ENCODE data around the gene SORBS1.

Gene SORBS1

DNA sequence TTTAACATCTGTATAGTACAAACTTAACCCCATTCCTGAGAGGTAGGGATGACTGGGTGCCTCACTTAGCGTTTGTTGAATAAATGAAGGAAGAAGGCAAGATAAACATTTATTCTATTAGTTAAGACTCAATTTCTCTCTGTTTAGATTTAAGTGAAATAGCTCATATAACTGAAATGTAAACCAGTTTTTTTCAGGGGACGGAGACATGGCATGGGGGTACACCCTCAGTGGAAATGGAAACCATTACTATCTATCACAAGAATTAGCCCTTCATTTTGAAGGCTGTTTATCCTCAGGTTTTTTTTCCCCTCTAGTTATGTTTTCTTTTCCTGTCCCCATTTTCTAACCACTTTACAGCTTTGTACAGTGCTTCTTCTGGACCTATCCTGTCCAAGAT lies 234.8 kb downstream of the SORBS1 start:
- Histone ChIP-seq H3K27ac (ENCODE audit: low read length) (no peak overlapping the region), H3K4me1 (ENCODE audit: control insufficient read depth, insufficient read depth, low read length) (no peaks in the 10 kb centered on the region), H3K27me3 (ENCODE audit: control insufficient read depth, insufficient read depth, low read length) (no peaks in the 10 kb centered on the region), H3K36me3 (ENCODE audit: control insufficient read depth, insufficient read depth, low read length) (no peaks in the 10 kb centered on the region), H3K9me3 (ENCODE audit: control insufficient read depth, insufficient read depth, low read length) (no peaks in the 10 kb centered on the region), H3K4me3 (ENCODE audit: low read length) (no peak overlapping the region)
- DNase-seq (ENCODE audit: low read depth, low spot score) = no peak
- WGBS (ENCODE audit: insufficient coverage, insufficient read length) = no CpG with 5 or more reads among the region's 2 CpGs

DNA sequence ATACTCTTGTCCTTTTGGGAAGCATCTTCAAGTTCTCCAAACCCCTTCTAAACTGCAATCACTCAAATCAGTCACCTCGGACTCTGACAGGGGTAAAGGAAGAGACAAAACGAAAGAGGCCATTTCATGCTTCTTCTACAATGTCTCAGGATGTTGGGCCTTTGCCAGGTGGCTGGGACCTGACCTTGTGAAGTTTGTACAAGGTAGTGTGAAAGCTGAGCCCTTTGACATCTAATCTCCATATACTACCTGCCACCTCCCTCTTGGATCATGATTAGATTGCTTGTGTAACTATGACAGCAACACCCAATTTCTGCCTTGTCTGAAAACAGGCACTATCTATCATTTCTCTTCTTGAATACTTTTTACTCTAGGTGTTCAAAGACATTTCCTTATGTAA lies 235.3 kb downstream of the SORBS1 start:
- no peaks in the 10 kb centered on the region for H3K36me3 ChIP-seq (ENCODE audit: control insufficient read depth, insufficient read depth, low read length)
- no CpG with 5 or more reads among the region's 2 CpGs for WGBS (ENCODE audit: insufficient coverage, insufficient read length)
- H3K27me3 ChIP-seq (ENCODE audit: control insufficient read depth, insufficient read depth, low read length) = no peaks in the 10 kb centered on the region
- no peaks in the 10 kb centered on the region for H3K9me3 ChIP-seq (ENCODE audit: control insufficient read depth, insufficient read depth, low read length)
- H3K27ac ChIP-seq (ENCODE audit: low read length) = no peak overlapping the region
- no peak for DNase-seq (ENCODE audit: low read depth, low spot score)
- H3K4me1 ChIP-seq (ENCODE audit: control insufficient read depth, insufficient read depth, low read length) = no peaks in the 10 kb centered on the region
- H3K4me3 ChIP-seq (ENCODE audit: low read length) = no peak overlapping the region

DNA sequence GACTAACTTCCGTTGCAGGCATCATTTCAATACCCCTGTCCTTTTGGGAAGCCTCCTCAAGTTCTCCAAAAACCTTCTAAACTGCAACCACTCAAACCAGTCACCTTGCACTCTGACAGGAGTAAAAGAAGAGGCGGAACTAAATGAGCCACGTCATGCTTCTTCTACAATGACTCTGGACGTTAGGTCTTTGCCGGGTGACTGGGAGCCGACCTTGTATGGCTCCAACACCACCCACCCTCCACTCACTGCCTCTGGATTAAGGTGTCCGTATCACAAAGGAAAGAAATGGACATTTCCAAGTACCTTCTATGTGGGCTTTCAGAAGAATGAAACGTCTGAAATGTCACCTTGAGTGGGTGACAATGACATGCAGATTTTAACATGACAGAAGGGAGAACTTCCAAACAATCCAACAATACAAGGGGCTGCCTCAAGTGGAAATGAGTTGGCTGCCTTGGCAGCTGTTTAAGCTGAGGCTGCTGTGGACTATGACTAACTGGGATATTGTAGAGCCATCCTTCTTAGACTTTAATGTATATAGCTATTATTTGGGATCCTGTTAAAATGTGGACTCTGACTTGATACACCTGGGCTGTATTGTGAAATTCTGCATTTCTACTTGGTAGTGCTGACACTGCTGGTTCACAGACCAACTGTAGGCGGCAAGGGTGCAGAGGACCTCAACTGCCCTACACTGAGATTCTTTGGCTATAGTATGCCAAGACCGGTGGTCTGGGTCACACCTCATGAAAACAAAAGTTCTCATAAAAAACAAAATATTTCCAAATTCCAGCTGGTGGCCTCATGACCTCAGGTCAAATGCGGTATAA lies 236.5 kb downstream of the SORBS1 start:
- Histone ChIP-seq H3K9me3 (ENCODE audit: control insufficient read depth, insufficient read depth, low read length) (no peaks in the 10 kb centered on the region), H3K4me3 (ENCODE audit: low read length) (no peak overlapping the region), H3K4me1 (ENCODE audit: control insufficient read depth, insufficient read depth, low read length) (no peaks in the 10 kb centered on the region), H3K36me3 (ENCODE audit: control insufficient read depth, insufficient read depth, low read length) (no peaks in the 10 kb centered on the region), H3K27me3 (ENCODE audit: control insufficient read depth, insufficient read depth, low read length) (no peaks in the 10 kb centered on the region), H3K27ac (ENCODE audit: low read length) (no peak overlapping the region)
- DNase-seq (ENCODE audit: low read depth, low spot score) = no peak
- WGBS (ENCODE audit: insufficient coverage, insufficient read length) = no CpG with 5 or more reads among the region's 11 CpGs

DNA sequence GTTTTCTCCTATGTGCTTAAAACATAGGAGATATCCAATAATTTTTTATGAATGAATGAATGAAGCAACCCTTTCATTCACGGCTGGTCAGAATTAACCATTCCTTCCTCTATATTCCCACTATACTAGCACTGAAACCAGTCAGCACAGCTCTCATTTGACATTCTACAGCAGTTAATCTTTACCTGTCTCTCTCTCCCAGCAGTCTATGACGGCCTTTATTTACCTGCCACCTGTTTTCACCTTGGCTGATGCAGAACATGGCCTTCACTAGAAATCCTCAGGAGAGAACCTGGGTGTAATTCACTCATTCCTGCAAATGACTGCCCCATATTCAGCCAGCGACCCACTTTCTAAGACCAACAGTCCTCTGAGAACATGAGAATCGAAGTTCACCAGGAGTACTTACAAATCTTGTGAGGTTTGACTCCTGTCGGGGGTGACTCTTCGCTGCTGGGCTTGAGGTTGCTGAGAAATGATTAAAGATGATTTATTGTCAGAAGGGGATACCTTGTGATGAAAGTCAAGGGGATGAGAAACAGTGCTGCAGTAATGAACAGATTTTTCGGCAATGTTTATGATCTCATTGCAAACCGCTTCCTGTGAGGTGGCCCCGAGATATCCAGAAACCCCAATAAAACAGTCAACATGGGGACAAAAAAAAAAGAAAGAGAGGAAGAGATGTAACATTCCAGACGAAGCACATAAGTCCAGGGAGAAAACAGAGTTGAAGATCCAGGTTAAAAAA lies 239.4 kb downstream of the SORBS1 start:
- Histone ChIP-seq H3K27ac (ENCODE audit: low read length) (no peak overlapping the region), H3K4me3 (ENCODE audit: low read length) (no peak overlapping the region), H3K4me1 (ENCODE audit: control insufficient read depth, insufficient read depth, low read length) (no peaks in the 10 kb centered on the region), H3K27me3 (ENCODE audit: control insufficient read depth, insufficient read depth, low read length) (no peaks in the 10 kb centered on the region), H3K9me3 (ENCODE audit: control insufficient read depth, insufficient read depth, low read length) (no peaks in the 10 kb centered on the region), H3K36me3 (ENCODE audit: control insufficient read depth, insufficient read depth, low read length) (no peaks in the 10 kb centered on the region)
- DNase-seq (ENCODE audit: low read depth, low spot score) = no peak
- WGBS (ENCODE audit: insufficient coverage, insufficient read length) = no CpG with 5 or more reads among the region's 10 CpGs

DNA sequence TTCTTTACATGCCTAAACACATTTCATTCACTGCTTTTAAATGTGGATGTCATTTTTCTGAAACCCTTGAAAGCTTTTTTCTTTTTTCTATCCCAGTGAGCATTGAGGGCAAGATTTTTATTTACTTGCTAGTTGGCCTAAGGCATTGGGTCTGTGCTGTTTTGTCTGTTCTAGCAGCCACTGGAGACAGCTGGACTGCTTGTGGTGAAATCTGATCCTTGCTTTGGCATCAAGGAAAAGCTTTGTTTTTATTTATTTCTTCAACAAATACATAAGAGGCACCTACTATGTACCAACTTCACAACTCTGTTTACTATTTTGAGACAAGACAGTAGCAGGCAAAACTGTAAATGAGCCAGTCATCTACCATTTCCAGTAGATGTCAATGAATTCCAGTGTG lies 241.9 kb downstream of the SORBS1 start:
- no peaks in the 10 kb centered on the region for H3K36me3 ChIP-seq (ENCODE audit: control insufficient read depth, insufficient read depth, low read length)
- no peaks in the 10 kb centered on the region for H3K4me1 ChIP-seq (ENCODE audit: control insufficient read depth, insufficient read depth, low read length)
- no peak overlapping the region for H3K4me3 ChIP-seq (ENCODE audit: low read length)
- no peak overlapping the region for H3K27ac ChIP-seq (ENCODE audit: low read length)
- H3K27me3 ChIP-seq (ENCODE audit: control insufficient read depth, insufficient read depth, low read length) = no peaks in the 10 kb centered on the region
- no peaks in the 10 kb centered on the region for H3K9me3 ChIP-seq (ENCODE audit: control insufficient read depth, insufficient read depth, low read length)
- no peak for DNase-seq (ENCODE audit: low read depth, low spot score)

DNA sequence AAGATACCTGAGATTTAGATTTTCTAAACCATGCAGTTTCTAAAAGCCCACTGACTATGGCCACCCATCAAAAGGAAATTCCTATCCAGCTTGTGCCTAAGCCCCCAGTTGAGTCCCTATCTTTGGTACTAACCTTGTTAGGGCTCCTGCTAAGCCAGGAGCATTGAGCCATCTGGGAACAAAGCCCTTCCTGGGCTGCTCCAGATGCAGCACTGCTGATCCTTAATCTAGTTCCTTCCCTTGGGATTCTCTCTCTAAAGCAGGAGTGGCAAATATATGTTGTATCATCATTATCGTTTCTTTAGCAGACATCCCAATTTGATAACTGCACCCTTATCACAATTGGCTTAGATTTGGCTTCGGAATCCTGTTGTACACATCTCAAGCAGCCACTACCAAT lies 245.7 kb downstream of the SORBS1 start:
- Histone ChIP-seq H3K27ac (ENCODE audit: low read length) (no peak overlapping the region), H3K27me3 (ENCODE audit: control insufficient read depth, insufficient read depth, low read length) (no peaks in the 10 kb centered on the region), H3K36me3 (ENCODE audit: control insufficient read depth, insufficient read depth, low read length) (no peaks in the 10 kb centered on the region), H3K9me3 (ENCODE audit: control insufficient read depth, insufficient read depth, low read length) (no peaks in the 10 kb centered on the region), H3K4me1 (ENCODE audit: control insufficient read depth, insufficient read depth, low read length) (peaks cover 2% of the 10 kb centered on the region; the same call in 1 of the 2 replicates), H3K4me3 (ENCODE audit: low read length) (no peak overlapping the region)
- no peak for DNase-seq (ENCODE audit: low read depth, low spot score)
- no CpG with 5 or more reads among the region's 2 CpGs for WGBS (ENCODE audit: insufficient coverage, insufficient read length)

DNA sequence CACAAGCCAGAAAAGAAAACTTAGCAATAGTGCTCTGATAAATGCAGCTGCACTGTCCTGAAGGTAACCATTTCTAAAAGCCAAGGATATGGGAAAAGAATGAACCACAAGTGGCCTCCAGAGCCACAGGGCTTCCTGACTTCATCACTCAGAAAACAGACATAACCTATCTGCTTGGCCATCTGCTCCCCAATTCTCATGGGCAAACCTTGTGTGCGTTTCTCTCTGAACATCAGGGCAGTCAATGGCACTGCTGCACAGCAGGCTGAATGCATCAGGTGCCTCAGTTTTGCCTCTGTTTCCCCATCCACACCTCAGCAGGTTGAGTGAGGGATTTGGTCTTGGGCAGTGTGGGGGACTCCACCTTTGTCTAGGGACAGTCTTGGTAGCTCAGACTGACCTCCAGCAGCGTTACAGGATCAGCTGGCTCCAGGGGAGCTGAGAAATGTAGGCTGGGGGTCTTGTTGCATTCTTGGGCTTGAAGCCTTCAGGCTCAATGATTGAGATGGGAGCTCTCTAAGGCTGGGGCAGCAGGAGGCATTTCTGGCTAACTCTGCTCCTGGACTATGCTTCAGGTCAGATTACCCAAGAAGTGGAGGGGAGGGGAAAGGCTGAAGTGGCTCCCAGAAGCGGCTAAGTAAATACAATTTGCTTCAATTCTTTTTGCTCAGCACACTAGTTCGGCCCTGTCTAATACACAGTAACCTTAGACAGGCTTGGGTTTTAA lies 246.8 kb downstream of the SORBS1 start:
- no CpG with 5 or more reads among the region's 4 CpGs for WGBS (ENCODE audit: insufficient coverage, insufficient read length)
- H3K27me3 ChIP-seq (ENCODE audit: control insufficient read depth, insufficient read depth, low read length) = no peaks in the 10 kb centered on the region
- H3K4me1 ChIP-seq (ENCODE audit: control insufficient read depth, insufficient read depth, low read length) = peaks cover 3% of the 10 kb centered on the region; the same call in 1 of the 2 replicates
- no peaks in the 10 kb centered on the region for H3K9me3 ChIP-seq (ENCODE audit: control insufficient read depth, insufficient read depth, low read length)
- no peak for DNase-seq (ENCODE audit: low read depth, low spot score)
- H3K36me3 ChIP-seq (ENCODE audit: control insufficient read depth, insufficient read depth, low read length) = no peaks in the 10 kb centered on the region
- H3K27ac ChIP-seq (ENCODE audit: low read length) = no peak overlapping the region
- no peak overlapping the region for H3K4me3 ChIP-seq (ENCODE audit: low read length)

DNA sequence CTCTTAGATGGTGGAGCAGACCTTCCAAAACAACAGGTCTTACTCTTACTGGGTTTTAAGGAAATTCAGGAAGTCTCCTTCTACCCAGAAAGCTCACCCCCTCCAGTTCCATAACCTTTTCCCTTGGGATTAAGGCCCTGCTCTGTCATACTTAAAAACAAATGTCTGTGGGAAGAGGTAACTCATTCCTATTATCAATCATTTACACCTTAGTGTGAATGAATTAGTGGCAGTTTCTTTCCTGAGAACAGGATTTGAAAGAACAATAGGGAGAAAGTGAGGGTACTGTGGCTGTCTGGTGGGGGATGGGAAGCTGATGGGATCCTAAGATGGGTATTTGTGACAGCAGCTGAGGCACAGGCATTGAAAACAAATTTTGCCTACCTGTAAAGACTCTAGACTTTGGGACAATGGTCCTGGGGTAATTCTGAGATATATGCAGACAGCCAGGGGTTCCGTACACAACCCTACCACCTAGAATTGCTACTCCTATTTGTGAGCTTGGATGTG lies 248.1 kb downstream of the SORBS1 start:
- Histone ChIP-seq H3K27ac (ENCODE audit: low read length) (no peak overlapping the region), H3K4me1 (ENCODE audit: control insufficient read depth, insufficient read depth, low read length) (peaks cover 3% of the 10 kb centered on the region; the same call in 1 of the 2 replicates), H3K9me3 (ENCODE audit: control insufficient read depth, insufficient read depth, low read length) (no peaks in the 10 kb centered on the region), H3K36me3 (ENCODE audit: control insufficient read depth, insufficient read depth, low read length) (no peaks in the 10 kb centered on the region), H3K4me3 (ENCODE audit: low read length) (no peak overlapping the region), H3K27me3 (ENCODE audit: control insufficient read depth, insufficient read depth, low read length) (no peaks in the 10 kb centered on the region)
- no peak for DNase-seq (ENCODE audit: low read depth, low spot score)
- no CpG with 5 or more reads among the region's 1 CpG for WGBS (ENCODE audit: insufficient coverage, insufficient read length)

DNA sequence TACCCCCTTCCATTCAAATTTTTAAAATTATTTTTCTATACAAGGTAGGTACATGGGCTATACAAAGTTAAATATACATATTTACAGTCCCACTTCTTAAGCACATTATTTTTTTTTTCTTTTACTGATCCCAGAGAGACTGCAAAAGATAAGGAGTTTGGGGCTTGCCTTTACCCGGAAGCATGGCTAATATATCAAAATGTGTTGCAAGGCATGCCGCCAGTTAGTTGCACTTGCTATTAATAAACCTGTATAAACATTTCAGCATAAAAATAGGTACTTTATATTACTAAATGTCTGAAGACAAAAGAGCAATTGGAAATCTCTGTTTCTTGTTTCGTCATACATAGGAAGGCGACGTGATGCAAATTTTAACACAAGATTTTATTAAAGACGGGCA lies 248.9 kb downstream of the SORBS1 start:
- Histone ChIP-seq H3K9me3 (ENCODE audit: control insufficient read depth, insufficient read depth, low read length) (no peaks in the 10 kb centered on the region), H3K27ac (ENCODE audit: low read length) (no peak overlapping the region), H3K4me3 (ENCODE audit: low read length) (no peak overlapping the region), H3K27me3 (ENCODE audit: control insufficient read depth, insufficient read depth, low read length) (no peaks in the 10 kb centered on the region), H3K36me3 (ENCODE audit: control insufficient read depth, insufficient read depth, low read length) (no peaks in the 10 kb centered on the region), H3K4me1 (ENCODE audit: control insufficient read depth, insufficient read depth, low read length) (peaks cover 3% of the 10 kb centered on the region; the same call in 1 of the 2 replicates)
- DNase-seq (ENCODE audit: low read depth, low spot score) = no peak
- no CpG with 5 or more reads among the region's 6 CpGs for WGBS (ENCODE audit: insufficient coverage, insufficient read length)

DNA sequence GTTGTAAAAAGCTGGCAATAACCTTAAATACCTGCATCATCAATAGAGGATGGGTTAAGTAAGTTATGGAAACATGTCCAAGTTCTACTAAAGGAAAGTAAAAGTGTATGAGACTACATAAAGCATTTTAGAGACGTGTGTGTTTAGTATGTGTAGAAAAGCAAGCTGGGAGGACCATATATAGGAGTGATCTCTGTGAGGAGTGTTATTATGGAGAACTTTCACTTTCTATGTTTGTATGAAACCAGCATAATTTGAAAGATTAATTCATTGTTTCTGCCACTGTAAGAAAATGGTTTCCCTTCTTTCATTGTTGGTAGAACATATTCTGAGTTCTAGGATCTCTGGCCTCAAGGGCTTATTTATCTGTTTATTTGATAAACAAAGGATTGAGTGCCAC lies 251.2 kb downstream of the SORBS1 start:
- 100% methylated on average over 1 of the region's 1 CpG for WGBS (ENCODE audit: insufficient coverage, insufficient read length)
- no peaks in the 10 kb centered on the region for H3K36me3 ChIP-seq (ENCODE audit: control insufficient read depth, insufficient read depth, low read length)
- no peaks in the 10 kb centered on the region for H3K9me3 ChIP-seq (ENCODE audit: control insufficient read depth, insufficient read depth, low read length)
- no peak overlapping the region for H3K27ac ChIP-seq (ENCODE audit: low read length)
- H3K27me3 ChIP-seq (ENCODE audit: control insufficient read depth, insufficient read depth, low read length) = no peaks in the 10 kb centered on the region
- DNase-seq (ENCODE audit: low read depth, low spot score) = no peak
- no peak overlapping the region for H3K4me3 ChIP-seq (ENCODE audit: low read length)
- H3K4me1 ChIP-seq (ENCODE audit: control insufficient read depth, insufficient read depth, low read length) = peaks cover 3% of the 10 kb centered on the region; the same call in 1 of the 2 replicates
